Stimulated activated CD8-positive, alpha-beta memory T cell treated with anti-CD3 and anti-CD28 coated beads, Interleukin-15, amount 100 ng/mL, for 24 hours (primary cell): Measurements from ENCODE around the gene PNKP.

Source experiments
- DNase-seq: peaks from one replicate; pipeline ENCODE4 v3.0.0-alpha.2; 2020; ENCODE audit warnings: low read depth

PNKP gene

DNA sequence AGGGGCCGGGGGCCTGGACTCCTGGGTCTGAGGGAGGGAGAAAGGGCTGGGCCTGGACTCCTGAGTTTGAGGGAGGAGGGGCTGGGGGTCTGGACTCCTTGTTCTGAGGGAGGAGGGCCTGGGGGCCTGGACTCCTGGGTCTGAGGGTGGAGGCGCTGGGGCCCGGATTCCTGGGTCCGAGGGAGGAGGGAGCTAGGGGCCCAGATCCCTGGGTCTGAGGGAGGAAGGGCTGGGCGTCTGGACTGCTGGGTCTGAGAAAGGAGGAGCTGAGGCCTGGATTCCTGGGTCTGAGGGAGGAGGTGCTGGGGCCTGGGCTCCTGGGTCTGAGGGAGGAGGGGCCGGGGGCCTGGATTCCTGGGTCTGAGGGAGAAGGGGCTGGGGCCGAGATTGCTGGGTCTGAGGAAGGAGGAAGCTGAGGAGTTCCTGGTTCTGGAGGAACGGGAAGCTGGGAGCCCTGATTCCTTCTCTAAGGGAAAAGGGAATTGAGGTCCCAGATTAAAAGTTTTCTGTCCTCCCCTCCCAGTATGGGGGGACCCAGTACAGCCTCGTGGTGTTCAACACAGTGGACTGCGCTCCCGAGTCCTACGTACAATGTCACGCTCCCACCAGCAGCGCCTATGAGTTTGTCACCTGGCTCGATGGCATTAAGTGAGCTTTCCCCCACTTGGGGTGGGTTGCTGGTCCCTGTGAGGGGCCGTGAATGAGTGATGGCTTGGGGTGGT lies 48.6 kb downstream of the PNKP start:
- DNase-seq: no peak

GRCh38 chr19:49817964-49818648 lies 49.3 kb downstream of the PNKP start, which contains the start of gene MED25:
Gene MED25, plus strand, starts transcription at chr19:49818289. Its CDS starts 53 bp downstream, at chr19:49818342.
- peak; percentile 77 for DNase-seq

DNA sequence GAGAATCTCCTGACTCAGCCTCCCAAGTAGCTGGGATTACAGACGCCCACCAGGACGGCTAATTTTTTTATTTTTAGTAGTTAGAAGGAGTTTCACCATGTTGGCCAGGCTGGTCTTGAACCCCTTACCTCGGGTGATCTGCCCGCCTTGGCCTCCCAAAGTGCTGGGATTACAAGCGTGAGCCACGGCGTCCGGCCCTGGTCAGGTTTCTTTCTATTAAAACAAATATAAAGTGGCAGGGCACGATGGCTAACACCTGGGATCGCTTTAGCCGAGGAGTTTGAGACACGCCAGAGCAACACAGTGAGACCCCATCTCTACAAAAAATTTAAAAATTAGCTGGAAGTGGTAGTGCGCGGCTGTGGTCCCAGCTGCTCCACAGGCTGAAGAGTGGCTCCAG lies 50.8 kb downstream of the PNKP start:
- no peak for DNase-seq

GRCh38 chr19:49814010-49814409 lies 53.4 kb downstream of the PNKP start:
- no peak for DNase-seq

DNA sequence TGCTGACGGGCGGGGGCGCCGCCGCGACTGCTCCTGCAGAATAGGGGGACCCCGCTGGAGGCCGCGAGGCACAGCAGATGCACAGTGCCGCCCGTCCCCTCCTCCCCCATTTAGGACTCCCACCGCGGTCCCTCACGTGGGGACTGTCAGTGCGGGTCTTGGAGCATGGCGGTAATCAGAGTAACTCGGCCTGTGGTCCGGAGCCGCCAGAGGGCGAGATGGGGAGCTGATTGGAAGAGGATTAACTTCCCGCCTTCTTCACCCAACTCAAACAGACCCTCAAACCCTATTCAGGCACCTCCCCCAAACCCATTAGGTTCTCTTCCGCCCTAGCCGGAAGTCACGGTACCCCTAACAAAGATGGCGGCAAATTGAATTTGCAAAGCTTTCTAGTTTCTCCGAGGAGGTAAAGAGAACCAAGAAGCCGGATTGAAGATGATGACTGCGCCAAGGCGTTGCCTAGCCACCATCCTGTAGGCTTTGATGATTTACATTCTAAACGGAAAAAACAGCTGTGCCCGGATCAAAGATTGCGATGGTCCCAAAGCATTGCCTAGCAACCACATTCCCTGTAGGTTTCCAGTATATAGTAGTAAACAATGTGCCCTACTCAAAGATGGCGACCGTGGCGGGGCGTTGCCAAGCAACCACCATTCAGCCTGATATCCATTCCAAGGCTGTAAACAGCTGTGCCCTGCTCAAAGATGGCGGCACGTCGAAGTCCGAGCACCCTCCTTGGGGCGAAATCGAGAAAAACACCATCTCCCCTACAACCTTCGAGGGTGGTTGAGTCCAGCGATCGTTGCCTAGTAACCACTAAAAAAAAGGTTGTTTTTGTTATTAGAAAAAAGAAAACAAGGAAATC lies 54.1 kb downstream of the PNKP start, which contains the start of gene FUZ:
Gene FUZ (minus strand): TSS at position 296 of the 865 bp plus-strand sequence. CDS start 186 bp downstream, at position 110.
- peak; percentile 66 for DNase-seq

GRCh38 chr19:49812452-49812996 lies 54.9 kb downstream of the PNKP start:
- no peak for DNase-seq

DNA sequence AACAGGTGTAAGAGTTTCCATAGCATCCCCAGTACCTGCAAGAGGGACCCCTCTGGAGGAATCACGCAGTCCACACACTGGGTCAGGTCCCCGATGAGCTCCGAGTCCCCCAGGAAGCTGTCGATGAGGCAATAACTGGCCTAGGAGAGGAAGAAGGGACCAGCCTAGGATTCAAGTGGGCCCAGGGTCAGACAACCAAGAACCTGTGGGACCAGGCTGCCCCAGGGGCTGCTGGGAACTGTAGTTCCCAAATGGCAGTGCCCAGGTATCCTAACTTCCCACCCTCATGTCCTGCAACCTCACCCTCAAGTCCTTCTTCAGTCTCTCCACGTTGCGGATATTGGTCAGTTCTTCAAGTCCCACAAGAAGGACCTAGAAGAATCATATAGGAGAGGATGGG lies 56.0 kb downstream of the PNKP start:
- no peak for DNase-seq
